WTC11 (cell line): ENCODE data around the gene PREP. TPM values are rescaled to one million over a fixed set of nuclear protein-coding genes. Genes with fewer than 3 reads are reported as not detected.
A peak's percentile ranks its signal among the peaks of the same experiment; 100 is the strongest.

Experiments used
- ATAC-seq: fragments of 200-7000 bp; cut with Tn5 transposase; 2 replicates; pipeline ENCODE4 v1.10.0; 2021; ENCODE audit warnings: mild to moderate bottlenecking, moderate library complexity
- CTCF ChIA-PET: fragments of 300-600 bp; sonication (Branson Sonifier 250); formaldehyde crosslinking; loops from one replicate; lab custom pipeline; 2021; ENCODE audit warnings: antibody characterized with exemption; lab: Charles Lee
- POLR2A ChIA-PET: fragments of 350-600 bp; sonication (Branson Sonifier 250); formaldehyde crosslinking; loops from one replicate; lab custom pipeline; 2021; ENCODE audit warnings: antibody characterized with exemption; lab: Charles Lee
- DNase-seq: peaks from one replicate; pipeline ENCODE4 v3.0.0; 2021; ENCODE audit warnings: low spot score
- H3K27ac Mint-ChIP-seq: 2 replicates; pipeline ENCODE4 v1.8.0; 2021; ENCODE audit warnings: mixed read lengths
- H3K27me3 Mint-ChIP-seq: 2 replicates; pipeline ENCODE4 v1.8.0; 2021; ENCODE audit warnings: low read depth, mild to moderate bottlenecking, moderate library complexity, mixed read lengths
- H3K36me3 Mint-ChIP-seq: 2 replicates; pipeline ENCODE4 v1.8.0; 2021; ENCODE audit warnings: mixed read lengths
- H3K4me1 Mint-ChIP-seq: 2 replicates; pipeline ENCODE4 v1.8.0; 2022; ENCODE audit warnings: mixed read lengths
- H3K4me3 Mint-ChIP-seq: 2 replicates; pipeline ENCODE4 v1.8.0; 2021; ENCODE audit warnings: mild to moderate bottlenecking, moderate library complexity, mixed read lengths
- H3K9me3 Mint-ChIP-seq: 2 replicates; pipeline ENCODE4 v1.8.0; 2021; ENCODE audit warnings: mixed read lengths
- ARID4B ChIP-seq: sonication (generic); formaldehyde crosslinking; IDR thresholded peaks from 2 replicates; pipeline ENCODE4 v1.8.0; 2023; ENCODE audit warnings: missing genetic modification reagents, mild to moderate bottlenecking, borderline replicate concordance
- CBFB ChIP-seq: sonication (generic); formaldehyde crosslinking; IDR thresholded peaks from 2 replicates; pipeline ENCODE4 v1.8.1; 2022; ENCODE audit warnings: mild to moderate bottlenecking, low read depth, missing genetic modification reagents
- GTF2I ChIP-seq: fragments of 250-450 bp; sonication (Bioruptor Pico); conservative IDR thresholded peaks from 2 replicates; pipeline ENCODE4 v1.4.0; 2021; ENCODE audit warnings: mild to moderate bottlenecking
- IRF2 ChIP-seq: sonication (generic); formaldehyde crosslinking; IDR thresholded peaks from 2 replicates; pipeline ENCODE4 v1.8.0; 2022; ENCODE audit warnings: low read depth, missing genetic modification reagents, borderline replicate concordance
- JUN ChIP-seq: sonication (generic); formaldehyde crosslinking; IDR thresholded peaks from 2 replicates; pipeline ENCODE4 v1.8.0; 2023; ENCODE audit warnings: mild to moderate bottlenecking, missing genetic modification reagents
- NR1H2 ChIP-seq: sonication (generic); formaldehyde crosslinking; IDR thresholded peaks from 2 replicates; pipeline ENCODE4 v1.9.0; 2021; ENCODE audit warnings: mild to moderate bottlenecking, moderate library complexity, missing genetic modification reagents
- NR2C2 ChIP-seq: sonication (generic); formaldehyde crosslinking; IDR thresholded peaks from 2 replicates; pipeline ENCODE4 v1.8.0; 2022; ENCODE audit warnings: mild to moderate bottlenecking, missing genetic modification reagents
- TEAD1 ChIP-seq: sonication (generic); formaldehyde crosslinking; IDR thresholded peaks from 2 replicates; pipeline ENCODE4 v1.8.0; 2022; ENCODE audit warnings: mild to moderate bottlenecking, missing genetic modification reagents
- ZNF138 ChIP-seq: sonication (generic); formaldehyde crosslinking; conservative IDR thresholded peaks from 2 replicates; pipeline ENCODE4 v1.8.1; 2022; ENCODE audit warnings: mild to moderate bottlenecking, moderate library complexity, missing genetic modification reagents
- ZNF425 ChIP-seq: fragments of 250-450 bp; sonication (Bioruptor Pico); conservative IDR thresholded peaks from 2 replicates; pipeline ENCODE4 v1.9.0; 2021; ENCODE audit warnings: mild to moderate bottlenecking
- ZNF512 ChIP-seq: sonication (generic); formaldehyde crosslinking; IDR thresholded peaks from 2 replicates; pipeline ENCODE4 v1.8.1; 2022; ENCODE audit warnings: missing genetic modification reagents, borderline replicate concordance
- ZNF671 ChIP-seq: fragments of 250-450 bp; sonication (Bioruptor Pico); IDR thresholded peaks from 2 replicates; pipeline ENCODE4 v1.8.0; 2021; ENCODE audit warnings: mild to moderate bottlenecking
- total RNA-seq: library from RNA; stranded (reverse); gene quantifications from 3 replicates; pipeline ENCODE4 v1.2.3, GENCODE V29; 2021
- TF ChIP-seq, protein P1 (sequence below): sonication (generic); formaldehyde crosslinking; IDR thresholded peaks from 2 replicates; pipeline ENCODE4 v1.8.1; 2023; ENCODE audit warnings: mild to moderate bottlenecking, missing genetic modification reagents, moderate library complexity
- TF ChIP-seq, protein P2 (sequence below): fragments of 250-450 bp; sonication (Bioruptor Pico); IDR thresholded peaks from 2 replicates; pipeline ENCODE4 v1.9.0; 2021; ENCODE audit warnings: moderate library complexity, mild to moderate bottlenecking, inconsistent platforms, borderline replicate concordance
- TF ChIP-seq, protein P3 (sequence below): sonication (generic); formaldehyde crosslinking; IDR thresholded peaks from 2 replicates; pipeline ENCODE4 v1.8.0; 2023; ENCODE audit warnings: mild to moderate bottlenecking, missing genetic modification reagents

The PREP gene
- total RNA-seq, 1 experiment from 2014 or later: 58.8 TPM

DNA sequence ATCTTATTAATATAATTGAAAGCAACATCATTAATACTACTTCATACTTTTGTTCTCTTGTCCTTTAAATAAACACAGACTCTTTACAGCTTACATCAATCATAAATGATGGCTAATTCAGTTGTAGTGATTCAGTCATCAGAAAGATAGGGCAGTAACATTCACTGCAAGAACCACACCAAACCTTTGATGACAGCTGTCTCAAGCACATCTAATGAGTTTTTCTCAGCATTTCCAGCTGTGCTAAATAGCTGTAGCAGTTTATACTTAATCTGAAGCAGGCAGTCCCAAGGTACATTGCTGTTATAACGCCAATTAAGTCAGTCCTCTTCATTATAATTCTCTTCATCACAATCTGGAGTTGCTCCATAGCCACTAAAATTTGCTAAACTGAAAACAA lies 45.7 kb downstream of the PREP start:
- H3K4me1 Mint-ChIP-seq: peaks cover 2% of the 10 kb centered on the region; the same call in 1 of the 2 replicates
- ChIA-PET POLR2A (no interaction called here), CTCF (interaction anchor here (1.5 kb wide), 1 partner anchor 46 kb away, joined by 5 read pairs; the partner anchor contains the start of gene PREP)
- peaks cover 57% of the 10 kb centered on the region for H3K36me3 Mint-ChIP-seq
- ATAC-seq: no peak
- no peaks in the 10 kb centered on the region for H3K27me3 Mint-ChIP-seq
- peaks cover 21% of the 10 kb centered on the region for H3K9me3 Mint-ChIP-seq
- no peak overlapping the region for H3K4me3 Mint-ChIP-seq
- H3K27ac Mint-ChIP-seq: no peak overlapping the region
- TF ChIP-seq, protein P1, sequence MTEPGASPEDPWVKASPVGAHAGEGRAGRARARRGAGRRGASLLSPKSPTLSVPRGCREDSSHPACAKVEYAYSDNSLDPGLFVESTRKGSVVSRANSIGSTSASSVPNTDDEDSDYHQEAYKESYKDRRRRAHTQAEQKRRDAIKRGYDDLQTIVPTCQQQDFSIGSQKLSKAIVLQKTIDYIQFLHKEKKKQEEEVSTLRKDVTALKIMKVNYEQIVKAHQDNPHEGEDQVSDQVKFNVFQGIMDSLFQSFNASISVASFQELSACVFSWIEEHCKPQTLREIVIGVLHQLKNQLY: no peak
- TF ChIP-seq JUN (no peak), ZNF671 (CRISPR knock-in tag) (no peak)
- no peak for DNase-seq

DNA sequence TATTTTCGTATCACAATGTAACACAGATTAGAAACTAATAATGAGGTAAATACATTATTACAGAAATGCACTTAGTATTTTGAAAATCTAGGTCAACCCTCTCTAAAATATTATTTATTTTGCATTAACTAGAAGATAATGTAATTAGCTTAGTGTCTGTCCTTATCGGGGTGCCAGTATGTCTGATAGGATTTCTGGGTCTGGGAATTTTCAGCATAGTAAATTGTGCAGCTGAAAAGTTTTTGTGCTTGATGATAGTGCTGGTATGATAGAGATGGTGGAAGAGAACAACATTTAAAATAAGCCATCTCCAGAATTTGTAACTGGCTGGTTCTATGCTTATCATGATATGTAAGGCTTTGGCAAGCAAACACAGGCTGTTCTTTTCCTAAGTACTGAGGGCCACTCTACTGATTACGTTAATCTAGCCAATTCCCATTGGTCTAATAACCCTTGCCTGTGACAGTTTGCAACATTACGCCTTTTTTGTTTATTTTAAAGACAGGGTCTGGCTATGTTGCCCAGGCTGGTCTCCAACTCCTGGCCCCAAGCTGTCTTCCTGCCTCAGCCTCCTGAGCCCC lies 50.8 kb downstream of the PREP start:
- Mint-ChIP-seq H3K4me1 (no peaks in the 10 kb centered on the region), H3K36me3 (peaks cover 49% of the 10 kb centered on the region), H3K4me3 (no peak overlapping the region), H3K27me3 (no peaks in the 10 kb centered on the region), H3K9me3 (peaks cover 19% of the 10 kb centered on the region), H3K27ac (no peak overlapping the region)
- CTCF ChIA-PET: no interaction called here
- POLR2A ChIA-PET: no interaction called here
- DNase-seq (no peak), ATAC-seq (no peak)
- no peak for TF ChIP-seq NR2C2
- no peak for TF ChIP-seq NR1H2 (CRISPR knock-in tag)
- TF ChIP-seq, protein P2, sequence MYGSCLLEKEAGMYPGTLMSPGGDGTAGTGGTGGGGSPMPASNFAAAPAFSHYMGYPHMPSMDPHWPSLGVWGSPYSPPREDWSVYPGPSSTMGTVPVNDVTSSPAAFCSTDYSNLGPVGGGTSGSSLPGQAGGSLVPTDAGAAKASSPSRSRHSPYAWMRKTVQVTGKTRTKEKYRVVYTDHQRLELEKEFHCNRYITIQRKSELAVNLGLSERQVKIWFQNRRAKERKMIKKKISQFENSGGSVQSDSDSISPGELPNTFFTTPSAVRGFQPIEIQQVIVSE: no peak
- no peak for TF ChIP-seq IRF2 (CRISPR knock-in tag)
- no peak for TF ChIP-seq TEAD1 (CRISPR knock-in tag)
- TF ChIP-seq ARID4B (CRISPR knock-in tag): no peak
- no peak for TF ChIP-seq ZNF138 (CRISPR knock-in tag)
- no peak for TF ChIP-seq ZNF512

- CTCF ChIA-PET: no interaction called here
- no peak for TF ChIP-seq GTF2I
- Mint-ChIP-seq H3K4me1 (no peaks in the 10 kb centered on the region), H3K4me3 (no peak overlapping the region), H3K27me3 (no peaks in the 10 kb centered on the region), H3K36me3 (peaks cover 40% of the 10 kb centered on the region), H3K27ac (no peak overlapping the region), H3K9me3 (no peaks in the 10 kb centered on the region)
- DNase-seq: no peak
- ATAC-seq: no peak
- POLR2A ChIA-PET: no interaction called here
These were observed 54.0 kb downstream of the PREP start for GRCh38 chr6:105348897-105349296.

- no peak overlapping the region for H3K4me3 Mint-ChIP-seq
- ATAC-seq: no peak
- ChIA-PET CTCF (no interaction called here), POLR2A (no interaction called here)
- no peaks in the 10 kb centered on the region for H3K4me1 Mint-ChIP-seq
- DNase-seq: no peak
- peak overlapping the region; percentile 3; the same call in 1 of the 2 replicates for H3K27ac Mint-ChIP-seq
- no peaks in the 10 kb centered on the region for H3K9me3 Mint-ChIP-seq
- H3K36me3 Mint-ChIP-seq: peaks cover 37% of the 10 kb centered on the region
- H3K27me3 Mint-ChIP-seq: no peaks in the 10 kb centered on the region
- TF ChIP-seq ZNF425 (CRISPR knock-in tag) (no peak), CBFB (CRISPR knock-in tag) (no peak)
- TF ChIP-seq, protein P3, sequence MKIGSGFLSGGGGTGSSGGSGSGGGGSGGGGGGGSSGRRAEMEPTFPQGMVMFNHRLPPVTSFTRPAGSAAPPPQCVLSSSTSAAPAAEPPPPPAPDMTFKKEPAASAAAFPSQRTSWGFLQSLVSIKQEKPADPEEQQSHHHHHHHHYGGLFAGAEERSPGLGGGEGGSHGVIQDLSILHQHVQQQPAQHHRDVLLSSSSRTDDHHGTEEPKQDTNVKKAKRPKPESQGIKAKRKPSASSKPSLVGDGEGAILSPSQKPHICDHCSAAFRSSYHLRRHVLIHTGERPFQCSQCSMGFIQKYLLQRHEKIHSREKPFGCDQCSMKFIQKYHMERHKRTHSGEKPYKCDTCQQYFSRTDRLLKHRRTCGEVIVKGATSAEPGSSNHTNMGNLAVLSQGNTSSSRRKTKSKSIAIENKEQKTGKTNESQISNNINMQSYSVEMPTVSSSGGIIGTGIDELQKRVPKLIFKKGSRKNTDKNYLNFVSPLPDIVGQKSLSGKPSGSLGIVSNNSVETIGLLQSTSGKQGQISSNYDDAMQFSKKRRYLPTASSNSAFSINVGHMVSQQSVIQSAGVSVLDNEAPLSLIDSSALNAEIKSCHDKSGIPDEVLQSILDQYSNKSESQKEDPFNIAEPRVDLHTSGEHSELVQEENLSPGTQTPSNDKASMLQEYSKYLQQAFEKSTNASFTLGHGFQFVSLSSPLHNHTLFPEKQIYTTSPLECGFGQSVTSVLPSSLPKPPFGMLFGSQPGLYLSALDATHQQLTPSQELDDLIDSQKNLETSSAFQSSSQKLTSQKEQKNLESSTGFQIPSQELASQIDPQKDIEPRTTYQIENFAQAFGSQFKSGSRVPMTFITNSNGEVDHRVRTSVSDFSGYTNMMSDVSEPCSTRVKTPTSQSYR (CRISPR knock-in tag): no peak
These were observed 56.8 kb downstream of the PREP start for GRCh38 chr6:105346052-105346451.
